HepG2 (cell line): ENCODE measurements around the gene ANAPC16. TPM values are rescaled to one million over a fixed set of nuclear protein-coding genes. Genes with fewer than 3 reads are reported as not detected.

Source experiments
- KAT8 ChIP-seq: IDR thresholded peaks from 2 replicates; pipeline ENCODE4 v1.6.1; 2016; ENCODE audit warnings: missing genetic modification reagents, missing compliant biosample characterization
- KLF11 ChIP-seq: IDR thresholded peaks from 2 replicates; pipeline ENCODE4 v1.6.1; 2016; ENCODE audit warnings: missing compliant biosample characterization
- REL ChIP-seq: sonication (generic); formaldehyde crosslinking; conservative IDR thresholded peaks from 2 replicates; pipeline ENCODE4 v1.8.0; 2022; ENCODE audit warnings: mild to moderate bottlenecking, missing genetic modification reagents, moderate library complexity
- SNAPC4 ChIP-seq: sonication (generic); formaldehyde crosslinking; IDR thresholded peaks from 2 replicates; pipeline ENCODE4 v1.4.0; 2020; ENCODE audit warnings: mild to moderate bottlenecking, missing genetic modification reagents
- SSRP1 ChIP-seq: IDR thresholded peaks from 2 replicates; pipeline ENCODE4 v1.6.1; 2016; ENCODE audit warnings: control low read depth
- TEAD2 ChIP-seq: sonication (generic); formaldehyde crosslinking; IDR thresholded peaks from 2 replicates; pipeline ENCODE4 v1.9.0; 2021; ENCODE audit warnings: missing genetic modification reagents
- TERF1 ChIP-seq: sonication (generic); formaldehyde crosslinking; IDR thresholded peaks from 2 replicates; pipeline ENCODE4 v1.8.0; 2022; ENCODE audit warnings: mild to moderate bottlenecking, missing genetic modification reagents, moderate library complexity
- XBP1 ChIP-seq: sonication (generic); formaldehyde crosslinking; IDR thresholded peaks from 2 replicates; pipeline ENCODE4 v1.5.0; 2020; ENCODE audit warnings: missing genetic modification reagents
- ZBTB25 ChIP-seq: IDR thresholded peaks from 2 replicates; pipeline ENCODE4 v1.6.1; 2018; ENCODE audit warnings: missing genetic modification reagents
- ZBTB7A ChIP-seq: sonication (generic); formaldehyde crosslinking; IDR thresholded peaks from 2 replicates; pipeline ENCODE4 v1.8.0; 2022; ENCODE audit warnings: mild to moderate bottlenecking, missing genetic modification reagents
- ZNF329 ChIP-seq: sonication (generic); formaldehyde crosslinking; IDR thresholded peaks from 2 replicates; pipeline ENCODE4 v1.9.0; 2021; ENCODE audit warnings: low read depth, mild to moderate bottlenecking, missing genetic modification reagents
- ZNF460 ChIP-seq: sonication (generic); formaldehyde crosslinking; IDR thresholded peaks from 2 replicates; pipeline ENCODE4 v1.5.1; 2020; ENCODE audit warnings: missing genetic modification reagents, mild to moderate bottlenecking, borderline replicate concordance
- ZNF563 ChIP-seq: sonication (generic); formaldehyde crosslinking; IDR thresholded peaks from 2 replicates; pipeline ENCODE4 v1.8.0; 2022; ENCODE audit warnings: mild to moderate bottlenecking, moderate library complexity, missing genetic modification reagents
- ZNF775 ChIP-seq: sonication (generic); formaldehyde crosslinking; IDR thresholded peaks from 2 replicates; pipeline ENCODE4 v1.4.0; 2020; ENCODE audit warnings: missing genetic modification reagents, mild to moderate bottlenecking, moderate library complexity, borderline replicate concordance
- polyA plus RNA-seq, 8 experiments: library from polyadenylated mRNA; depleted of rRNA in 3 of 8; stranded (reverse) in 7 of 8; unstranded in 1 of 8; fragments of >200 nt; fragmentation: Illumina TruSeq in 4 of 8; extraction: Trizol in 4 of 8; gene quantifications; 2 replicates each; pipeline versions ENCODE4 v1.2.1 to v1.2.3, GENCODE V29; 2011 to 2016; ENCODE audit warnings: low read depth in 4 of 8, missing spikeins in 1 of 8, mixed read lengths in 1 of 8; ENCODE audit not compliant: insufficient read depth in 1 of 8
- total RNA-seq, 5 experiments: library from RNA; depleted of rRNA; stranded (reverse); fragments of >200 nt; fragmentation: Illumina TruSeq; extraction: Trizol; gene quantifications; 2 replicates each; pipeline ENCODE4 v1.2.3, GENCODE V29; 2016; ENCODE audit warnings: low read depth in 1 of 5
- TF ChIP-seq, protein P1 (sequence below): sonication (generic); formaldehyde crosslinking; IDR thresholded peaks from 2 replicates; pipeline ENCODE4 v1.8.0; 2022; ENCODE audit warnings: missing genetic modification reagents, mild to moderate bottlenecking, moderate library complexity, borderline replicate concordance
- TF ChIP-seq, protein P2 (sequence below): sonication (generic); formaldehyde crosslinking; IDR thresholded peaks from 2 replicates; pipeline ENCODE4 v1.5.1; 2020; ENCODE audit warnings: missing genetic modification reagents, mild to moderate bottlenecking, borderline replicate concordance

The ANAPC16 gene
- total and polyA plus RNA-seq, 2 of the 13 experiments (the other 11 are each of a cell fraction or from before 2014, with no cell fraction given), result 74.8 to 89.4 TPM

- TF ChIP-seq, protein P1, sequence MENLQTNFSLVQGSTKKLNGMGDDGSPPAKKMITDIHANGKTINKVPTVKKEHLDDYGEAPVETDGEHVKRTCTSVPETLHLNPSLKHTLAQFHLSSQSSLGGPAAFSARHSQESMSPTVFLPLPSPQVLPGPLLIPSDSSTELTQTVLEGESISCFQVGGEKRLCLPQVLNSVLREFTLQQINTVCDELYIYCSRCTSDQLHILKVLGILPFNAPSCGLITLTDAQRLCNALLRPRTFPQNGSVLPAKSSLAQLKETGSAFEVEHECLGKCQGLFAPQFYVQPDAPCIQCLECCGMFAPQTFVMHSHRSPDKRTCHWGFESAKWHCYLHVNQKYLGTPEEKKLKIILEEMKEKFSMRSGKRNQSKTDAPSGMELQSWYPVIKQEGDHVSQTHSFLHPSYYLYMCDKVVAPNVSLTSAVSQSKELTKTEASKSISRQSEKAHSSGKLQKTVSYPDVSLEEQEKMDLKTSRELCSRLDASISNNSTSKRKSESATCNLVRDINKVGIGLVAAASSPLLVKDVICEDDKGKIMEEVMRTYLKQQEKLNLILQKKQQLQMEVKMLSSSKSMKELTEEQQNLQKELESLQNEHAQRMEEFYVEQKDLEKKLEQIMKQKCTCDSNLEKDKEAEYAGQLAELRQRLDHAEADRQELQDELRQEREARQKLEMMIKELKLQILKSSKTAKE (CRISPR knock-in tag), result no peak
- TF ChIP-seq XBP1 (CRISPR knock-in tag) (0 out of 2 replicates have a peak, but pooled peaks have one; percentile 57), ZNF563 (0 out of 2 replicates have a peak, but pooled peaks have one; percentile 36), SNAPC4 (CRISPR knock-in tag) (peak; percentile 62; the same call in 1 of the 2 replicates), TERF1 (CRISPR knock-in tag) (no peak), ZBTB7A (CRISPR knock-in tag) (peak; percentile 77), TEAD2 (CRISPR knock-in tag) (no peak), ZNF329 (CRISPR knock-in tag) (no peak), KLF11 (CRISPR knock-in tag) (no peak), ZNF460 (CRISPR knock-in tag) (no peak; the same call in 1 of the 2 replicates), SSRP1 (CRISPR knock-in tag) (peak; percentile 97; the same call in 1 of the 2 replicates), ZBTB25 (CRISPR knock-in tag) (peak; percentile 90), ZNF775 (no peak), REL (no peak), KAT8 (CRISPR knock-in tag) (peak; percentile 78; the same call in 1 of the 2 replicates)
- TF ChIP-seq, protein P2, sequence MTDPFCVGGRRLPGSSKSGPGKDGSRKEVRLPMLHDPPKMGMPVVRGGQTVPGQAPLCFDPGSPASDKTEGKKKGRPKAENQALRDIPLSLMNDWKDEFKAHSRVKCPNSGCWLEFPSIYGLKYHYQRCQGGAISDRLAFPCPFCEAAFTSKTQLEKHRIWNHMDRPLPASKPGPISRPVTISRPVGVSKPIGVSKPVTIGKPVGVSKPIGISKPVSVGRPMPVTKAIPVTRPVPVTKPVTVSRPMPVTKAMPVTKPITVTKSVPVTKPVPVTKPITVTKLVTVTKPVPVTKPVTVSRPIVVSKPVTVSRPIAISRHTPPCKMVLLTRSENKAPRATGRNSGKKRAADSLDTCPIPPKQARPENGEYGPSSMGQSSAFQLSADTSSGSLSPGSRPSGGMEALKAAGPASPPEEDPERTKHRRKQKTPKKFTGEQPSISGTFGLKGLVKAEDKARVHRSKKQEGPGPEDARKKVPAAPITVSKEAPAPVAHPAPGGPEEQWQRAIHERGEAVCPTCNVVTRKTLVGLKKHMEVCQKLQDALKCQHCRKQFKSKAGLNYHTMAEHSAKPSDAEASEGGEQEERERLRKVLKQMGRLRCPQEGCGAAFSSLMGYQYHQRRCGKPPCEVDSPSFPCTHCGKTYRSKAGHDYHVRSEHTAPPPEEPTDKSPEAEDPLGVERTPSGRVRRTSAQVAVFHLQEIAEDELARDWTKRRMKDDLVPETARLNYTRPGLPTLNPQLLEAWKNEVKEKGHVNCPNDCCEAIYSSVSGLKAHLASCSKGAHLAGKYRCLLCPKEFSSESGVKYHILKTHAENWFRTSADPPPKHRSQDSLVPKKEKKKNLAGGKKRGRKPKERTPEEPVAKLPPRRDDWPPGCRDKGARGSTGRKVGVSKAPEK (CRISPR knock-in tag), result 0 out of 2 replicates have a peak, but pooled peaks have one; percentile 31
Observed at GRCh38 chr10:72272689-72273409, 57.0 kb downstream of the ANAPC16 start (continued).
